ENCODE measurements around the gene RBM15B. TPM values are rescaled to one million over a fixed set of nuclear protein-coding genes. Genes with fewer than 3 reads are reported as not detected.

RBM15B gene
- total RNA-seq, 1 donor from 2014 or later: 15.7 TPM

DNA sequence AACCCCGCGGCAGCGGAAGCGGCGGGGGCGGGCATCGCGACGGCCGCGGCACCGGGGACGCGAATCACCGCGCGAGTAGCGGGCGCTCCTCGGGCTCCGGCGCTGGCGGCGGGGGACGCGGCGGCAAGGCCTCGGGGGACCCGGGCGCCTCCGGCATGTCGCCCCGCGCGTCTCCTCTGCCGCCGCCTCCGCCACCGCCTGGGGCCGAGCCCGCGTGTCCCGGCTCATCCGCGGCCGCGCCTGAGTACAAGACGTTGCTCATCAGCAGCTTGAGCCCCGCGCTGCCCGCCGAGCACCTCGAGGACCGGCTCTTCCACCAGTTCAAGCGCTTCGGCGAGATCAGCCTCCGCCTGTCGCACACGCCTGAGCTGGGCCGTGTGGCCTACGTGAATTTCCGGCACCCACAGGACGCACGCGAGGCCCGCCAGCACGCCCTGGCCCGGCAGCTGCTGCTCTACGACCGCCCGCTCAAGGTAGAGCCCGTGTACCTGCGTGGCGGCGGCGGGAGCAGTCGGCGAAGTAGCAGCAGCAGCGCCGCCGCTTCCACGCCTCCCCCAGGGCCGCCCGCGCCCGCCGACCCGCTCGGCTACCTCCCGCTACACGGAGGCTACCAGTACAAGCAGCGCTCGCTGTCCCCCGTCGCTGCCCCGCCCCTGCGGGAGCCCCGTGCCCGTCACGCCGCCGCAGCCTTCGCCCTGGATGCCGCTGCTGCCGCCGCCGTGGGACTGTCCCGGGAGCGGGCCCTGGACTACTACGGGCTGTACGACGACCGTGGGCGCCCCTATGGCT, 675 bp downstream of the RBM15B start:
- peak overlapping the region; percentile 63 to 87 (median 74) for H3K9ac ChIP-seq (ENCODE audit: low read depth in 1 of 3, low read length in 3 of 3)
- H3K9me3 ChIP-seq (ENCODE audit: control insufficient read depth in 3 of 3, low read length in 3 of 3): no peaks in the 10 kb centered on the region
- H3K27me3 ChIP-seq (ENCODE audit: control insufficient read depth in 3 of 3, insufficient read depth in 3 of 3, low read length in 3 of 3): no peaks in the 10 kb centered on the region
- H3K4me1 ChIP-seq (ENCODE audit: control insufficient read depth in 3 of 3, insufficient read depth in 3 of 3, low read length in 3 of 3): peaks cover 60 to 83% (median 63%) of the 10 kb centered on the region in 3 donors
- H3K36me3 ChIP-seq (ENCODE audit: control insufficient read depth in 3 of 3, insufficient read depth in 3 of 3, low read length in 3 of 3): peaks cover 55 to 63% (median 56%) of the 10 kb centered on the region in 3 donors
- H3K27ac ChIP-seq (ENCODE audit: low read depth, low read length): peak overlapping the region; percentile 75
- peak overlapping the region; percentile 65 to 83 (median 77) for H3K4me3 ChIP-seq (ENCODE audit: low read length in 3 of 3)

DNA sequence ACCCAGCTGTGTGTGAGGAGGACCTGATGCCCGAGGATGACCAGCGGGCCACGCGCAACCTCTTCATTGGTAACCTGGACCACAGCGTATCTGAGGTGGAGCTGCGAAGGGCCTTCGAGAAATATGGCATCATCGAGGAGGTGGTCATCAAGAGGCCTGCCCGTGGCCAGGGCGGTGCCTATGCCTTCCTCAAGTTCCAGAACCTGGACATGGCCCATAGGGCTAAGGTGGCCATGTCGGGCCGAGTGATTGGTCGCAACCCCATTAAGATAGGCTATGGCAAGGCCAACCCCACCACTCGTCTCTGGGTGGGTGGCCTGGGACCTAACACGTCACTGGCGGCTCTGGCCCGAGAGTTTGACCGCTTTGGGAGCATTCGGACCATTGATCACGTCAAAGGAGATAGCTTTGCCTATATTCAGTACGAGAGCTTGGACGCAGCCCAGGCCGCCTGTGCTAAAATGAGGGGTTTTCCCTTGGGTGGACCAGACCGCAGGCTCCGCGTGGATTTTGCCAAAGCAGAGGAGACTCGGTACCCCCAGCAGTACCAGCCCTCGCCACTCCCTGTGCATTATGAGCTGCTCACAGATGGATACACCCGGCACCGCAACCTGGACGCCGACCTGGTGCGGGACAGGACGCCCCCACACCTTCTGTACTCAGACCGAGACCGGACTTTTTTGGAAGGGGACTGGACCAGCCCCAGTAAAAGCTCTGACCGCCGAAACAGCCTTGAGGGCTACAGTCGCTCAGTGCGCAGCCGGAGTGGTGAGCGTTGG, 1.5 kb downstream of the RBM15B start:
- H3K36me3 ChIP-seq (ENCODE audit: control insufficient read depth in 3 of 3, insufficient read depth in 3 of 3, low read length in 3 of 3): peaks cover 56 to 66% (median 58%) of the 10 kb centered on the region in 3 donors

DNA sequence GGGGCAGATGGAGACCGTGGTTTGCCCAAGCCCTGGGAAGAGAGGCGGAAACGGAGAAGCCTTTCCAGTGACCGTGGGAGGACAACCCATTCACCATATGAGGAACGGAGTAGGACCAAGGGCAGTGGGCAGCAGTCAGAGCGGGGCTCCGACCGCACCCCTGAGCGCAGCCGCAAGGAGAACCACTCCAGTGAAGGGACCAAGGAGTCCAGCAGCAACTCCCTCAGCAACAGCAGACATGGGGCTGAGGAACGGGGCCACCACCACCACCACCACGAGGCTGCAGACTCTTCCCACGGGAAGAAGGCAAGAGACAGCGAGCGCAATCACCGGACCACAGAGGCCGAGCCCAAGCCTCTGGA, 2.0 kb downstream of the RBM15B start:
- H3K36me3 ChIP-seq (ENCODE audit: control insufficient read depth in 3 of 3, insufficient read depth in 3 of 3, low read length in 3 of 3): peaks cover 53 to 60% (median 55%) of the 10 kb centered on the region in 3 donors
- no peak overlapping the region for H3K4me3 ChIP-seq (ENCODE audit: low read length in 3 of 3)
- no peak overlapping the region for H3K27ac ChIP-seq (ENCODE audit: low read depth, low read length)
- H3K4me1 ChIP-seq (ENCODE audit: control insufficient read depth in 3 of 3, insufficient read depth in 3 of 3, low read length in 3 of 3): peaks cover 54 to 78% (median 60%) of the 10 kb centered on the region in 3 donors
- H3K9me3 ChIP-seq (ENCODE audit: control insufficient read depth in 3 of 3, low read length in 3 of 3): no peaks in the 10 kb centered on the region
- no peak overlapping the region for H3K9ac ChIP-seq (ENCODE audit: low read depth in 1 of 3, low read length in 3 of 3)
- no peaks in the 10 kb centered on the region for H3K27me3 ChIP-seq (ENCODE audit: control insufficient read depth in 3 of 3, insufficient read depth in 3 of 3, low read length in 3 of 3)

More for the DNA sequence above, 1.5 kb downstream of the RBM15B start:
- Histone ChIP-seq H3K4me3 (ENCODE audit: low read length in 3 of 3) (peak overlapping the region; percentile 59 to 83 (median 77)), H3K27ac (ENCODE audit: low read depth, low read length) (peak overlapping the region; percentile 75), H3K9me3 (ENCODE audit: control insufficient read depth in 3 of 3, low read length in 3 of 3) (no peaks in the 10 kb centered on the region), H3K4me1 (ENCODE audit: control insufficient read depth in 3 of 3, insufficient read depth in 3 of 3, low read length in 3 of 3) (peaks cover 58 to 83% (median 61%) of the 10 kb centered on the region in 3 donors), H3K27me3 (ENCODE audit: control insufficient read depth in 3 of 3, insufficient read depth in 3 of 3, low read length in 3 of 3) (no peaks in the 10 kb centered on the region), H3K9ac (ENCODE audit: low read depth in 1 of 3, low read length in 3 of 3) (peak overlapping the region; percentile 27 to 87 (median 74))

DNA sequence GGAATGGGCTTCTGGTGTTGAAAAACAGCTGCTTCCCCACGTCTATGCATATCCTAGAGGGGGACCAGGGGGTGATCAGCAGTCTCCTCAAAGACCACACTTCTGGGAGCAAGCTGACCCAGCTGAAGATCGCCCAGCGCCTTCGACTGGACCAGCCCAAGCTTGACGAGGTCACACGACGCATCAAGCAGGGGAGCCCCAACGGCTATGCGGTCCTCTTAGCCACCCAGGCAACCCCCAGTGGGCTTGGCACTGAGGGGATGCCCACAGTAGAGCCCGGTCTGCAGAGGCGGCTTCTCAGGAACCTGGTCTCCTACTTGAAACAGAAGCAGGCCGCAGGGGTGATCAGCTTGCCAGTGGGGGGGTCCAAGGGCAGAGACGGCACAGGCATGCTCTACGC, 2.5 kb downstream of the RBM15B start:
- peaks cover 54 to 74% (median 60%) of the 10 kb centered on the region in 3 donors for H3K4me1 ChIP-seq (ENCODE audit: control insufficient read depth in 3 of 3, insufficient read depth in 3 of 3, low read length in 3 of 3)

DNA sequence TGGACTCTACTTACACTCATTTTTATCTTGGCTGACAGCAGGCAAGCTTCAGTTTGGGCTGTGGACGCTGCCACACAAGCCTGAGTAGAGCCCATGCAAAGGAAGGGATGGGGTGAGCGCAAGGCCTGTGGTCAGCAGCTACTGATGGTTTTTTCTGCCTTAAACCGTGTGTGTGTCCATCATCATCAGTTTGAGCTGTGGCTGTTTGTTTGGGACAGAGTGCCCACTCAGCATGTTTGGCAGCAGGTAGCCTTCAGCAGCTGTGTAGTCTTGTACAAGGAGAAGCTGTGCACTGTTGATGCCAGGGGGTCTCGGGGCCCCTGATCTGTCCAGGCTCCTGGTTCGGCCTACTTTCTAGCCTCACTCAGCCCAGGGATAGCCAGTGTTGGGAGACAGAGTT, 3.5 kb downstream of the RBM15B start:
- peak overlapping the region in 1 of 3 donors; percentile 52 for H3K4me3 ChIP-seq (ENCODE audit: low read length in 3 of 3)
- H3K4me1 ChIP-seq (ENCODE audit: control insufficient read depth in 3 of 3, insufficient read depth in 3 of 3, low read length in 3 of 3): peaks cover 54 to 71% (median 62%) of the 10 kb centered on the region in 3 donors
- peak overlapping the region in 2 of 3 donors; percentile 35 to 41 for H3K9ac ChIP-seq (ENCODE audit: low read depth in 1 of 3, low read length in 3 of 3)
- no peaks in the 10 kb centered on the region for H3K27me3 ChIP-seq (ENCODE audit: control insufficient read depth in 3 of 3, insufficient read depth in 3 of 3, low read length in 3 of 3)
- H3K36me3 ChIP-seq (ENCODE audit: control insufficient read depth in 3 of 3, insufficient read depth in 3 of 3, low read length in 3 of 3): peaks cover 46 to 54% (median 51%) of the 10 kb centered on the region in 3 donors
- no peak overlapping the region for H3K27ac ChIP-seq (ENCODE audit: low read depth, low read length)
- H3K9me3 ChIP-seq (ENCODE audit: control insufficient read depth in 3 of 3, low read length in 3 of 3): no peaks in the 10 kb centered on the region

More for the DNA sequence above, 2.5 kb downstream of the RBM15B start:
- Histone ChIP-seq H3K36me3 (ENCODE audit: control insufficient read depth in 3 of 3, insufficient read depth in 3 of 3, low read length in 3 of 3) (peaks cover 50 to 56% (median 53%) of the 10 kb centered on the region in 3 donors), H3K9ac (ENCODE audit: low read depth in 1 of 3, low read length in 3 of 3) (peak overlapping the region in 1 of 3 donors; percentile 16), H3K4me3 (ENCODE audit: low read length in 3 of 3) (no peak overlapping the region), H3K9me3 (ENCODE audit: control insufficient read depth in 3 of 3, low read length in 3 of 3) (no peaks in the 10 kb centered on the region), H3K27me3 (ENCODE audit: control insufficient read depth in 3 of 3, insufficient read depth in 3 of 3, low read length in 3 of 3) (no peaks in the 10 kb centered on the region), H3K27ac (ENCODE audit: low read depth, low read length) (no peak overlapping the region)

DNA sequence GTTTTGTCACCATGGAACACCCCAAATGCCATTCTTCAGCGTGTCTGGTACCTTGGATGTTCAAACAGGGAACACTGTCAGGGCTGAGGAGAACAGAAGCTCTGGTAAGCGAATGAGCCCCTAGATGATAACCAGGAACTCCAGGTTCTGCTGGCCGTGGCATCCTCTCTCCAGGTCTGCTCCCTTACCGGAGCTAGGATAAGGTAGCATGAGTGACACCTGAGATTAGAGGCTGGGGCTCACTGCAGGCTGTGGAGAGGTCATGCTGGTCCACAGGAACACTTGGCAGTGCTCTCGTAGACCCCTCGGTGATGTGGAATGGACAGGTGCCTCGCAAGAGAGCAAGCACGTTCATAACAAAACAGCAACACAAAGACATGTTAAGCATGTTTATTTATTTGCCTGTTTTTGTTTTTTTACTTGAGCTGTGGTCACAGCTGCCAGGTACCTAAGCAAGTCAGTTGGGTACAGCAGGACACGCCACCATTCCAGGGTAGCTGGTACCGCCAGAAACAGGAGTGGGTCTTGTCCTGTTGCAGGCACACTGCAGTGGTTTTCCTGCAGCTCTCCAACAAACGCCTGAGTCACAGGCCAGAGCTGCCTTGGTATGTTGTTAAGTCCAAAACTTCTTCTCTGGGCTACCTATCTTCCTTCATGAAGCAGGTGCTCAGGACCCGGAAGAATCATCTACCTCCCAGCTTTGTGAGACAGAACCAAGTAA, 4.6 kb downstream of the RBM15B start:
- Histone ChIP-seq H3K27ac (ENCODE audit: low read depth, low read length) (no peak overlapping the region), H3K4me3 (ENCODE audit: low read length in 3 of 3) (no peak overlapping the region), H3K9ac (ENCODE audit: low read depth in 1 of 3, low read length in 3 of 3) (peak overlapping the region in 2 of 3 donors; percentile 35 to 66), H3K4me1 (ENCODE audit: control insufficient read depth in 3 of 3, insufficient read depth in 3 of 3, low read length in 3 of 3) (peaks cover 44 to 59% (median 54%) of the 10 kb centered on the region in 3 donors), H3K9me3 (ENCODE audit: control insufficient read depth in 3 of 3, low read length in 3 of 3) (no peaks in the 10 kb centered on the region), H3K36me3 (ENCODE audit: control insufficient read depth in 3 of 3, insufficient read depth in 3 of 3, low read length in 3 of 3) (peaks cover 48 to 61% (median 58%) of the 10 kb centered on the region in 3 donors), H3K27me3 (ENCODE audit: control insufficient read depth in 3 of 3, insufficient read depth in 3 of 3, low read length in 3 of 3) (no peaks in the 10 kb centered on the region)

DNA sequence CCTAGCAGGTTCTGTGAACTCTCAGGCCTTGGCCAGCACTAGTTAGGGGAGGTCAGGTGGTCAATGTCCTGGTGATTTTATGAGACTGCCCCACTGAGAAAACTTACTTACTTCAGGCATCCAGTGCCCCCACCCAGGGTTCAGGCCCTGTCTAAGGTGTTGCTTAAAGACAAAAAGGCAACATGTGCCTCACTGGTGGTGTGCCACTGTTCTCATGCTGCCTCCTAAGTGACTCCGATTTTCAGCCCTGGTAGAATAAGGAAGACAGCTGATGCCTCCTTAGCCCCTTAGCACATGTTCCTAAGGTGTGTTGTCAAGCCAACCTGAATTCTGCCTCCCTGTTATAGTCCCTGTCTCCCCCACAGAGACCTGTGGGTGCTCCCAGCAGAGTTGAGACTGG, 5.3 kb downstream of the RBM15B start:
- H3K4me1 ChIP-seq (ENCODE audit: control insufficient read depth in 3 of 3, insufficient read depth in 3 of 3, low read length in 3 of 3): peaks cover 42 to 57% (median 52%) of the 10 kb centered on the region in 3 donors
- H3K9ac ChIP-seq (ENCODE audit: low read depth in 1 of 3, low read length in 3 of 3): peak overlapping the region in 2 of 3 donors; percentile 66 to 69
- H3K36me3 ChIP-seq (ENCODE audit: control insufficient read depth in 3 of 3, insufficient read depth in 3 of 3, low read length in 3 of 3): peaks cover 48 to 65% (median 58%) of the 10 kb centered on the region in 3 donors
- H3K4me3 ChIP-seq (ENCODE audit: low read length in 3 of 3): no peak overlapping the region
- no peak overlapping the region for H3K27ac ChIP-seq (ENCODE audit: low read depth, low read length)
- H3K27me3 ChIP-seq (ENCODE audit: control insufficient read depth in 3 of 3, insufficient read depth in 3 of 3, low read length in 3 of 3): no peaks in the 10 kb centered on the region
- no peaks in the 10 kb centered on the region for H3K9me3 ChIP-seq (ENCODE audit: control insufficient read depth in 3 of 3, low read length in 3 of 3)

DNA sequence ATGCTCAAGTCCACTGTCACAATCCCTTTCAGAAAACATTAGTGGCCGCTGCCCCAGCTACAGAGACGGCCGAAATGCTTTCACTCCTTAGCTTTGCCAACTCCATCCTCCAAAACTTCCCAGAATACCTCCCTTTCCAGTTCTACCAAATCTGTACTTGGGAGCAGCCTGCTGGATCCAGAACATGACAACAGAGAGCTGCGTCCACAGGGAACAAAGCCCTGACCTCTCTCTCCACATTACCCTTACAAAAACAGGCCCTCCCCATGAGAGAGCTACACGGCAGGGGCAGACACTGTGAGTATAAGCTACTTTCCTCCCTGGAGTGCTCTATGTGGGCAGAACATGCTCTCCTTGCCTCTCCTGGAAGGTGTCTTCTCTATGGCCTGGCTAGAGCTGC, 6.3 kb downstream of the RBM15B start:
- Histone ChIP-seq H3K9me3 (ENCODE audit: control insufficient read depth in 3 of 3, low read length in 3 of 3) (no peaks in the 10 kb centered on the region), H3K27ac (ENCODE audit: low read depth, low read length) (no peak overlapping the region), H3K9ac (ENCODE audit: low read depth in 1 of 3, low read length in 3 of 3) (peak overlapping the region in 2 of 3 donors; percentile 35 to 36), H3K4me3 (ENCODE audit: low read length in 3 of 3) (no peak overlapping the region), H3K4me1 (ENCODE audit: control insufficient read depth in 3 of 3, insufficient read depth in 3 of 3, low read length in 3 of 3) (peaks cover 37 to 49% (median 45%) of the 10 kb centered on the region in 3 donors), H3K27me3 (ENCODE audit: control insufficient read depth in 3 of 3, insufficient read depth in 3 of 3, low read length in 3 of 3) (no peaks in the 10 kb centered on the region), H3K36me3 (ENCODE audit: control insufficient read depth in 3 of 3, insufficient read depth in 3 of 3, low read length in 3 of 3) (peaks cover 46 to 62% (median 57%) of the 10 kb centered on the region in 3 donors)

DNA sequence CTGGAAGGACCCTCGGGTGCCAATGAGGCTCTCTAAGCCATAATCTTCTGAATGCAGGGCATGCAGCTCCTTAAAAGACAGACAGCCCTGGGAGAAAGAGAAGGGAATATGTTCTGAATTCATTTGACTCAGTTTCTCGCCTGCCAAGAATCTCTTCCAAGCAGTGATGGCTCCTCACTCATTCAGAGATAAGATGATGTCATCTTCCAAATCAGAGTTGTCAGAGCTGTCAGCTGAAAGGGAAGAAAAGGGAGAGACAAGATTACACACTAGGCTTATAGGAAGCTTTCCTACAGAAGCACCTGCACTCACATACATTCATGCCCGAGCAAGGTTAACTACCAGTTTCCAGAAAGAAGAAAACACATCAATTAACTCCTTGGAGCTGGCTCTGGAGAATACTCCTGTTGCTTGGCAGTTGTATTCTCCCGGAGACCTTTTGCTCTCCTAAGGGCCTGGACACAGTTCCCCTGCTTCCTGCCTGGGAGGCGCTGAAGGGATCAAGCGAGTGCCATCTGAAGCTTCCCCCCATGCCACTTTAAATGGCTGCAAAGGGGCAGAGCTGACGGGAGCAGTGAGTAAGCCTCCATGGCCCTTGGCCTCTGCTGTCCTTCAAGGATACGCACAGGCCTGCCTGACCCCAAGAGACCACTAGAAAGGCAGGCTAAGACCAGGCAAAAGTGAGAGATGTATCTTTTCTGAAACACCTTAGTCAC, 7.7 kb downstream of the RBM15B start:
- Histone ChIP-seq H3K9ac (ENCODE audit: low read depth in 1 of 3, low read length in 3 of 3) (no peak overlapping the region), H3K27ac (ENCODE audit: low read depth, low read length) (no peak overlapping the region), H3K9me3 (ENCODE audit: control insufficient read depth in 3 of 3, low read length in 3 of 3) (no peaks in the 10 kb centered on the region), H3K27me3 (ENCODE audit: control insufficient read depth in 3 of 3, insufficient read depth in 3 of 3, low read length in 3 of 3) (no peaks in the 10 kb centered on the region), H3K4me3 (ENCODE audit: low read length in 3 of 3) (no peak overlapping the region), H3K4me1 (ENCODE audit: control insufficient read depth in 3 of 3, insufficient read depth in 3 of 3, low read length in 3 of 3) (peaks cover 23 to 36% (median 32%) of the 10 kb centered on the region in 3 donors), H3K36me3 (ENCODE audit: control insufficient read depth in 3 of 3, insufficient read depth in 3 of 3, low read length in 3 of 3) (peaks cover 38 to 55% (median 52%) of the 10 kb centered on the region in 3 donors)
